H1 (cell line): Measurements from ENCODE around the gene STX5. TPM values are rescaled to one million over a fixed set of nuclear protein-coding genes. Genes with fewer than 3 reads are reported as not detected.

ENCODE experiments used
- ATF3 ChIP-seq: IDR thresholded peaks from 2 replicates; pipeline ENCODE4 v1.6.1; 2011; ENCODE audit warnings: low read depth, mild to moderate bottlenecking, low read length; ENCODE audit not compliant: insufficient read depth
- BACH1 ChIP-seq: IDR thresholded peaks from 2 replicates; pipeline ENCODE4 v1.6.1; 2012; ENCODE audit warnings: low read length, improper control_type of control experiment
- BRCA1 ChIP-seq: IDR thresholded peaks from 2 replicates; pipeline ENCODE4 v1.6.1; 2012; ENCODE audit warnings: low read depth, low read length, improper control_type of control experiment
- CTBP2 ChIP-seq: IDR thresholded peaks from 2 replicates; pipeline ENCODE4 v1.7.0; 2011; ENCODE audit warnings: borderline replicate concordance, mild to moderate bottlenecking, moderate library complexity, mixed read lengths, low read length; ENCODE audit not compliant: insufficient read depth, insufficient read length
- E2F6 ChIP-seq: IDR thresholded peaks from 2 replicates; pipeline ENCODE4 v1.6.1; 2012; ENCODE audit warnings: inconsistent platforms
- EGR1 ChIP-seq: IDR thresholded peaks from 2 replicates; pipeline ENCODE4 v1.6.1; 2011; ENCODE audit warnings: low read depth, low read length, borderline replicate concordance
- FOSL1 ChIP-seq: IDR thresholded peaks from 2 replicates; pipeline ENCODE4 v1.6.1; 2011; ENCODE audit warnings: mild to moderate bottlenecking, low read depth, low read length, moderate library complexity; ENCODE audit not compliant: insufficient read depth
- GABPA ChIP-seq: IDR thresholded peaks from 2 replicates; pipeline ENCODE4 v1.6.1; 2011; ENCODE audit warnings: mild to moderate bottlenecking, low read length, moderate library complexity, borderline replicate concordance; ENCODE audit not compliant: insufficient read depth
- KDM1A ChIP-seq: fragments of 200-600, 300-600 bp; sonication (generic); IDR thresholded peaks from 2 replicates; pipeline ENCODE4 v1.7.1; 2016; ENCODE audit warnings: mild to moderate bottlenecking, low read length, borderline replicate concordance
- MAFK ChIP-seq: IDR thresholded peaks from 2 replicates; pipeline ENCODE4 v1.6.1; 2012; ENCODE audit warnings: low read depth, mild to moderate bottlenecking, improper control_type of control experiment, low read length
- PHF8 ChIP-seq: fragments of 200-600 bp; sonication (generic); conservative IDR thresholded peaks from 2 replicates; pipeline ENCODE4 v1.7.1; 2012; ENCODE audit warnings: low read depth, mild to moderate bottlenecking, inconsistent platforms, low read length, moderate library complexity
- POLR2A ChIP-seq, 2 experiments: IDR thresholded peaks; 1 replicate in 1 of 2; 2 replicates in 1 of 2; pipeline ENCODE4 v1.6.1; 2011; ENCODE audit warnings: low read depth in 2 of 2, low read length in 2 of 2, mild to moderate bottlenecking in 2 of 2; ENCODE audit errors: control extremely low read depth in 1 of 2
- SRF ChIP-seq: IDR thresholded peaks from 2 replicates; pipeline ENCODE4 v1.6.1; 2011; ENCODE audit warnings: mild to moderate bottlenecking, low read depth, low read length, moderate library complexity
- SUZ12 ChIP-seq: fragments of 200-600 bp; sonication (generic); IDR thresholded peaks from 2 replicates; pipeline ENCODE4 v1.6.1; 2012; ENCODE audit warnings: mild to moderate bottlenecking, inconsistent platforms, low read length, moderate library complexity, mixed read lengths
- TAF7 ChIP-seq: optimal IDR thresholded peaks from 2 replicates; pipeline ENCODE3; 2011; ENCODE audit warnings: low read depth, mild to moderate bottlenecking, inconsistent platforms, low read length, moderate library complexity, borderline replicate concordance
- polyA plus RNA-seq, 7 experiments: library from polyadenylated mRNA; depleted of rRNA in 3 of 7; stranded (reverse) in 5 of 7; unstranded in 2 of 7; fragments of >200 nt in 5 of 7; fragments of 200-250 nt in 2 of 7; gene quantifications; 1 replicate in 5 of 7; 2 replicates in 1 of 7; 4 replicates in 1 of 7; pipeline versions ENCODE4 v1.2.1 to v1.2.3, GENCODE V29; 2011 to 2013; ENCODE audit warnings: missing spikeins in 2 of 7, mixed read lengths in 2 of 7
- total RNA-seq: library from RNA; stranded (reverse); fragmentation: NEBNext Ultra II Directional; extraction: Animal tissue kit (Norgen Biotek cat#: 25700); gene quantifications from 2 replicates; pipeline ENCODE4 v1.2.1, GENCODE V29; 2021

STX5 gene
- total and polyA plus RNA-seq, 2 of the 8 experiments (the other 6 are each of a cell fraction or from before 2014, with no cell fraction given) = 24.2 to 28.5 TPM

GRCh38 chr11:62831520-62832335 is at the start of gene STX5 (continued):
- no peak for TF ChIP-seq MAFK
- peak; percentile 94 for TF ChIP-seq GABPA
- TF ChIP-seq CTBP2 = no peak
- TF ChIP-seq PHF8 = peak; percentile 97
- TF ChIP-seq TAF7 = peak; percentile 67
- TF ChIP-seq SUZ12 = no peak
- no peak for TF ChIP-seq ATF3
- TF ChIP-seq EGR1 = no peak
- no peak for TF ChIP-seq KDM1A
- TF ChIP-seq BRCA1 = no peak
- peak; percentile 53 to 96; a peak in 2 of 3 replicates for TF ChIP-seq POLR2A (IDR thresholded peaks at IDR 0.05; ENCODE audit: control extremely low read depth in 1 of 2, low read depth in 2 of 2, low read length in 2 of 2)
- TF ChIP-seq SRF = no peak
- no peak for TF ChIP-seq E2F6
- TF ChIP-seq FOSL1 = no peak
- no peak for TF ChIP-seq BACH1
- TF ChIP-seq, all 59 proteins: peak for 20
